Measurements from ENCODE around the gene CCDC110.

CCDC110 gene

GRCh38 chr4:185502386-185502785 lies 30.9 kb upstream of the CCDC110 start:
- in situ Hi-C loops (cut with MboI; ENCODE audit: low sequenced_read_pairs) = no loop called here
- H3K4me1 ChIP-seq = no peaks in the 10 kb centered on the region
- no peaks in the 10 kb centered on the region for H3K36me3 ChIP-seq (replicated peaks)
- H3K9me3 ChIP-seq = no peaks in the 10 kb centered on the region; the same call in 1 of the 2 replicates
- no peak for DNase-seq (ENCODE audit: low spot score in 2 of 2)
- no peaks in the 10 kb centered on the region; the same call in none of the 2 replicates for H3K27me3 ChIP-seq (ENCODE audit: low read depth)
- no peak overlapping the region for H3K4me3 ChIP-seq

- no peaks in the 10 kb centered on the region for H3K27me3 ChIP-seq (ENCODE audit: low read depth)
- H3K4me3 ChIP-seq = no peak overlapping the region
- H3K36me3 ChIP-seq (replicated peaks) = no peaks in the 10 kb centered on the region
- no peaks in the 10 kb centered on the region; the same call in 1 of the 2 replicates for H3K9me3 ChIP-seq
- no peaks in the 10 kb centered on the region for H3K4me1 ChIP-seq
- no peak for DNase-seq (ENCODE audit: low spot score in 2 of 2)
- in situ Hi-C loops (cut with MboI; ENCODE audit: low sequenced_read_pairs) = no loop called here
These were observed 29.0 kb upstream of the CCDC110 start for GRCh38 chr4:185500576-185500975.

GRCh38 chr4:185500035-185500434 lies 28.5 kb upstream of the CCDC110 start:
- no peak for DNase-seq (ENCODE audit: low spot score in 2 of 2)
- Histone ChIP-seq H3K36me3 (replicated peaks) (no peaks in the 10 kb centered on the region), H3K9me3 (no peaks in the 10 kb centered on the region; the same call in 1 of the 2 replicates), H3K4me3 (no peak overlapping the region), H3K4me1 (no peaks in the 10 kb centered on the region), H3K27me3 (ENCODE audit: low read depth) (no peaks in the 10 kb centered on the region)
- in situ Hi-C loops (cut with MboI; ENCODE audit: low sequenced_read_pairs) = no loop called here

DNA sequence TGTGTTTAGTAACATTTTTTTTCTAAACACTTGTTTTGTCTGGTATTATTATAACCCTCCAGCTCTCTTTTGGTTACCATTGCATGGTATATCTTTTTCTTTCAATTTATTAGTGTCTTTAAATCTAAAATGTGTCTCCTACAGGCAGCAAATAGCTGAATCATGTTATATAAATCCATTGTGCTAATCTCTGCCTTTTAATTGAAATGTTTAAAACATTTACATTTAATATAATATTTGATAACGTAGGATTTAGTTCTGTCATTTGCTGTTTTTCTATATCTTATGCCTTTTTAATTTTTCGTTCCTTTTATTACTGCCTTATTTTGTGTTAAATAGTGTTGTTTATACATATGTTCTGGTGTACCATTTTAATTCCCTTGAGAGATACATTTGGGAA lies 17.1 kb upstream of the CCDC110 start:
- no peak for DNase-seq (ENCODE audit: low spot score in 2 of 2)
- H3K4me1 ChIP-seq = no peaks in the 10 kb centered on the region
- H3K4me3 ChIP-seq = no peak overlapping the region
- H3K9me3 ChIP-seq = no peaks in the 10 kb centered on the region
- H3K27me3 ChIP-seq (ENCODE audit: low read depth) = no peaks in the 10 kb centered on the region
- no peaks in the 10 kb centered on the region for H3K36me3 ChIP-seq (replicated peaks)
- in situ Hi-C loops (cut with MboI; ENCODE audit: low sequenced_read_pairs) = no loop called here

- Histone ChIP-seq H3K4me3 (no peak overlapping the region), H3K4me1 (no peaks in the 10 kb centered on the region), H3K9me3 (no peaks in the 10 kb centered on the region), H3K27me3 (ENCODE audit: low read depth) (peaks cover 12% of the 10 kb centered on the region; the same call in 1 of the 2 replicates), H3K36me3 (replicated peaks) (no peaks in the 10 kb centered on the region)
- in situ Hi-C loops (cut with MboI; ENCODE audit: low sequenced_read_pairs) = no loop called here
- no peak for DNase-seq (ENCODE audit: low spot score in 2 of 2)
These were observed 9.9 kb upstream of the CCDC110 start for GRCh38 chr4:185481401-185481800.

DNA sequence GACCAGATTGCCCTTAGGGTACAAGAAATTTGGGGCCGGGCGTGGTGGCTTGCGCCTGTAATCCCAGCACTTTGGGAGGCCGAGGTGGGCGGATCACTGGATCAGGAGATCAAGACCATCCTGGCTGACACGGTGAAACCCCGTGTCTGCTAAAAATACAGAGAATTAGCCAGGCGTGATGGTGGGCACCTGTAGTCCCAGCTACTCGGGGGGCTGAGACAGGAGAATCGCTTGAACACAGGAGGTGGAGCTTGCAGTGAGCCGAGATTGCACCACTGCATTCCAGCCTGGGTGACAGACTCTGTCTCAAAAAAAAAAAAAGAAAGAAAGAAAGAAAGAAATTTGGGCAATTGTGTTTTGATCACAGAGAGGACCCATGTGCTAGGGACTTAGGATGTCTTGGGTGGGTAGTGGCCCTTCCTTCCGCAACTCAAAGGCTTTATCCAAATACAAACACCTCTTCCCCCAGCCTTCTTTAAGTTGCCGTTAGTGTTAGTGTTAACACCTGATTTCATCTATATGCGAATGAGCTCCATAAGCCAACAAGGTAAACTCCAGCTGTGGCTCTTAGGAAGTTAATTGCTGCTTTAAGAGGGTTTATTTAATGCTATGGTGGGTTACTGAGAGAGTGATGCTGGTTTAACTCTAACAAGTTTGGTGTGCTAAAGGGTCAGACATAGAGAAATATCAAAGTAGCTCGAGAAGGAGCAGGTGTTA lies 8.6 kb upstream of the CCDC110 start:
- no peak for DNase-seq (ENCODE audit: low spot score in 2 of 2)
- Histone ChIP-seq H3K4me1 (no peaks in the 10 kb centered on the region), H3K36me3 (replicated peaks) (no peaks in the 10 kb centered on the region), H3K27me3 (ENCODE audit: low read depth) (peaks cover 12% of the 10 kb centered on the region; the same call in 1 of the 2 replicates), H3K4me3 (no peak overlapping the region), H3K9me3 (no peaks in the 10 kb centered on the region)
- in situ Hi-C loops (cut with MboI; ENCODE audit: low sequenced_read_pairs) = no loop called here

DNA sequence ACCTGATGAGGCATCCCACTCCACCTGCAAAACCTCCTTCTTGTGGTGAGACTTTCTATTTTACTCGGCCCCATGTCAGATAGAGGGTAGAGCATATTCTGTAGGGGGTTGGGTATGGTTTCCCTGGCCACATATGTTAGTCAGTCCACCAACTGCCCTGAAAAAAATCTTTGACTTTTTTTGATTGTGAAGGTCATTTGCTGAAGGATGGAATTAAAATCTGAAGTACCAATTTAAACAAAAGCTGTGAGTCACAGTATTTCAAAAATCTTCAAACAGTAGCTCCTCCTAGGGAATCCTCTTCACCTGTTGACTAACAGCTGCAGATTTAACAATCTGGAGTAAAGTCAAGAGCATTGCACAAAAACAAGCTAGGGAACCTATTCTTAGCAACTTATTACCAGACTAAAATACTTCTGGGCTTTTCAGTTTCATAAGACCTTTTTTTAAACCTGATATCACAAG lies 8.0 kb upstream of the CCDC110 start:
- no peaks in the 10 kb centered on the region for H3K4me1 ChIP-seq
- no peaks in the 10 kb centered on the region for H3K9me3 ChIP-seq
- DNase-seq (ENCODE audit: low spot score in 2 of 2) = no peak
- H3K4me3 ChIP-seq = no peak overlapping the region
- in situ Hi-C loops (cut with MboI; ENCODE audit: low sequenced_read_pairs) = no loop called here
- peaks cover 12% of the 10 kb centered on the region; the same call in 1 of the 2 replicates for H3K27me3 ChIP-seq (ENCODE audit: low read depth)
- H3K36me3 ChIP-seq (replicated peaks) = no peaks in the 10 kb centered on the region

DNA sequence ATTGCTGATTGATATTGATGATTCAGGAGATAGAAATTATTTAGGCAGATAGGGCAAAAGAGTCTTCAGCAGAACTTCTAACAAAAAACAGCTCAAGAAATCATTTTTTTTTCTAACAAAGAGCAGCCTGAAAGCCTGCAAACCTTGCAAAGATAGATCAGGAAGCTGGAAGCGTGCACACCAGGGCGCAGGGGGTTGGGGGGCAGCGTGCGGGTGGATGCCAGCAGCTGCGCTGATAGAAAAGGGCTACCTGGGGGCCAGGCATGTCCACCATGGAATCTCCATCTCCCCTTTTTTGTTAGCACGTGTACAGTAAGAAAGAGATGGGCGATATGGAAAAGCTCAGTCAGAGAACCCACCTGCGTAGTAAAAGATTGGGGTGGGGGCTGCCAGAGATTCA lies 1.7 kb upstream of the CCDC110 start:
- H3K27me3 ChIP-seq (ENCODE audit: low read depth) = no peaks in the 10 kb centered on the region
- in situ Hi-C loops (cut with MboI; ENCODE audit: low sequenced_read_pairs) = no loop called here
- no peak for DNase-seq (ENCODE audit: low spot score in 2 of 2)
- H3K36me3 ChIP-seq (replicated peaks) = no peaks in the 10 kb centered on the region
- no peaks in the 10 kb centered on the region; the same call in 1 of the 2 replicates for H3K4me1 ChIP-seq
- no peak overlapping the region for H3K4me3 ChIP-seq
- no peaks in the 10 kb centered on the region for H3K9me3 ChIP-seq

DNA sequence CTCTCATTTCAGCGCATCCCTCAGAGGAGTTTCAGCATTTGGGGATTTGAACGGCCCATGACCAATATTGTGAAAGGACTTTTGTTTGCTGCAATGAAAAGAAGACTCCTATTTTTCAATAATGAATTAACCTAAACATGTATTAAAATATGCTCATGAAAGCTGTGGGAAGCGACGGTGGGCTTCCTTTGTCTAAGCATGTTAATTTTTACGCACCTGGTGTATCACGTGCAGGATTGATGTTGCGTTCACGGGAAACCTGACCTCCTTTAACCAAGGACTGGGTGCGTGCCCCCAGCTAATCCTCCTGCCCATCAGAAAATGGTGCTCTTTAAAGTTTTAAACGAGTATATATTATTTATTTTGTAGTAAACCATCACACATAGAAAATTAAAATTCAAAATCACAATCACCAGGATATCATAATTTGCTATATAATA lies 590 bp upstream of the CCDC110 start:
- no peak for DNase-seq (ENCODE audit: low spot score in 2 of 2)

GRCh38 chr4:185470501-185471195 lies 885 bp downstream of the CCDC110 start:
- Histone ChIP-seq H3K36me3 (replicated peaks) (no peaks in the 10 kb centered on the region), H3K4me3 (peak overlapping the region; percentile 60), H3K27me3 (ENCODE audit: low read depth) (no peaks in the 10 kb centered on the region), H3K9me3 (no peaks in the 10 kb centered on the region), H3K4me1 (no peaks in the 10 kb centered on the region; the same call in 1 of the 2 replicates)
- in situ Hi-C loops (cut with MboI; ENCODE audit: low sequenced_read_pairs) = no loop called here
- peak; percentile 3 to 15 for DNase-seq (ENCODE audit: low spot score in 2 of 2)

More for the DNA sequence above, 590 bp upstream of the CCDC110 start:
- H3K9me3 ChIP-seq = no peaks in the 10 kb centered on the region
- no peaks in the 10 kb centered on the region for H3K36me3 ChIP-seq (replicated peaks)
- H3K4me3 ChIP-seq = peak overlapping the region; percentile 66
- in situ Hi-C loops (cut with MboI; ENCODE audit: low sequenced_read_pairs) = no loop called here
- no peaks in the 10 kb centered on the region for H3K27me3 ChIP-seq (ENCODE audit: low read depth)
- H3K4me1 ChIP-seq = no peaks in the 10 kb centered on the region; the same call in 1 of the 2 replicates

DNA sequence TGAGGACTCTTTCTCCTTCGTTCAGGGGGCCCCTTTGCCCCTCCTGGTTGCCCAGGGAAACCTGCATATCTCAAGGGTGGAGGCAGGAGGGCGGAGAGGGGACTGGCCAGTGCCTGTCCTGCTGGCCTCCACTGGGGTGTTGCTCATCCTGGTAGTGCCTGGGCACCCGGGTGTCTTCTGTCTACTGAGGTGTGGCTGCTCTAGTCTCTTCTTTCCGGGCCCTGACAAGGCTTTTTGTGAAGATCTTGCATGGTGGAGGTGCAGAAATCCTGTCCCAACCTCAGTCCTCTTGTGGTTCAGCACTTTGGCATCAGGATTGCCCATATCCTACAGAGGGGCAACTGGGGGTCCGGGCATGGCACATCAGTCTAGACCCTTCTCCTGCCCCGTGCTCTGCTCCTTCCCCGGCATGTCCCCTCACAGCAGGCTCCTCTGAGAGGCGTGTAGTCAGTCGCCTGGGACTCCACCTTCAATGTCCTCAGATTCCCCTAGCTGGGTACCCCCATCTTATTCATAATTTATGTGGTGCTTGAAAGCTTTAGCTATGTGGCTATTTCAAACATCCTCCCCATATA lies 1.9 kb downstream of the CCDC110 start:
- H3K27me3 ChIP-seq (ENCODE audit: low read depth) = no peaks in the 10 kb centered on the region
- DNase-seq (ENCODE audit: low spot score in 2 of 2) = no peak
- in situ Hi-C loops (cut with MboI; ENCODE audit: low sequenced_read_pairs) = no loop called here
- no peaks in the 10 kb centered on the region; the same call in none of the 2 replicates for H3K4me1 ChIP-seq
- no peak overlapping the region for H3K4me3 ChIP-seq
- H3K36me3 ChIP-seq (replicated peaks) = no peaks in the 10 kb centered on the region
- H3K9me3 ChIP-seq = no peaks in the 10 kb centered on the region

DNA sequence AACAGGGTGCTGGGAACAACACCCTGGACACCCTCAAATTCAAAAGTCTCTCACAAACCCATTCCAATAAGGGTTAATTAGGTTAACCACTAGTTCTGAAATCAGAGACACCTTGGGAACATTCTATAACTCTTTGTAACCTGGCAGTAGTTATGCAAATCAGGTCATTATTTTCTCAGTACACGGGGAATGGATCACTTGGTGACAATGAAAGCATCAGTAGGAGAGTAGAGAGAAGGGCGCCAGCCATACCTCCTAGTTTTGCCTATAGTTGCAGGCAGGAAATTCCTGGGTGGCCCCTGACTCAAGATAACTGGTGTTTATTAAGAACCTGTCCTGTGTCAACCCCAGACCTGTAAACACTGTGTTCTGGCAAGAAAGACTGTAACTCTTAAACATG lies 2.5 kb downstream of the CCDC110 start:
- no peaks in the 10 kb centered on the region for H3K27me3 ChIP-seq (ENCODE audit: low read depth)
- in situ Hi-C loops (cut with MboI; ENCODE audit: low sequenced_read_pairs) = no loop called here
- H3K36me3 ChIP-seq (replicated peaks) = no peaks in the 10 kb centered on the region

GRCh38 chr4:185467991-185468390 lies 3.5 kb downstream of the CCDC110 start:
- Histone ChIP-seq H3K36me3 (replicated peaks) (no peaks in the 10 kb centered on the region), H3K27me3 (ENCODE audit: low read depth) (no peaks in the 10 kb centered on the region), H3K4me1 (no peaks in the 10 kb centered on the region; the same call in none of the 2 replicates), H3K9me3 (no peaks in the 10 kb centered on the region), H3K4me3 (no peak overlapping the region)
- in situ Hi-C loops (cut with MboI; ENCODE audit: low sequenced_read_pairs) = no loop called here
- DNase-seq (ENCODE audit: low spot score in 2 of 2) = no peak

More for the DNA sequence above, 2.5 kb downstream of the CCDC110 start:
- DNase-seq (ENCODE audit: low spot score in 2 of 2) = no peak
- Histone ChIP-seq H3K9me3 (no peaks in the 10 kb centered on the region), H3K4me3 (no peak overlapping the region), H3K4me1 (no peaks in the 10 kb centered on the region; the same call in none of the 2 replicates)

DNA sequence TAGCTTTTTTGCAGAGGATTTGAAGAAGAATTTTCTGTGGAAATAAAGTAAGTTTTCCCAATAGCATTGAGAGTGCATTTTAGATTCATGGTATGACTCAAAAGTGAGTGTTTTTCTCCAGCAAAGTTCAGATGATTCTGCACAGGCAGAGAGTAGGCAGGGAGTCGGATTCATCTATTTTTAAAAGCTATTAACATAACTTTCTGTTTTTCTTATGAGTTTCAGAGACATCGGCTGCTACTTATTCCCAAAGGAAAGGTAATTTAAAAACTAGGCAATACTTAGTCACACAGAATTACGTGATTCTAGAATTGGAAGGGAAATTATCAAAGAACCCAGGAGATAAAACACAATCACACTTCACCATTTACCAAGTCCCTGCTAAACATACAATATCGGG lies 4.4 kb downstream of the CCDC110 start:
- H3K27me3 ChIP-seq (ENCODE audit: low read depth) = no peaks in the 10 kb centered on the region
- no peaks in the 10 kb centered on the region for H3K9me3 ChIP-seq
- H3K4me3 ChIP-seq = no peak overlapping the region
- H3K4me1 ChIP-seq = no peaks in the 10 kb centered on the region; the same call in none of the 2 replicates
- H3K36me3 ChIP-seq (replicated peaks) = no peaks in the 10 kb centered on the region
- in situ Hi-C loops (cut with MboI; ENCODE audit: low sequenced_read_pairs) = no loop called here
- no peak for DNase-seq (ENCODE audit: low spot score in 2 of 2)
